Chondrocyte (in vitro differentiated cells): ENCODE data around the gene OSGEP. TPM values are rescaled to one million over a fixed set of nuclear protein-coding genes. Genes with fewer than 3 reads are reported as not detected.

Experiments
- DNase-seq: peaks from one replicate; pipeline ENCODE4 v3.0.0; 2021; ENCODE audit warnings: mixed read lengths, low spot score
- H3K27ac Mint-ChIP-seq: one replicate; pipeline ENCODE4 v1.8.0; 2021; ENCODE audit warnings: mild to moderate bottlenecking, moderate library complexity, mixed read lengths; ENCODE audit not compliant: unreplicated experiment
- H3K27me3 Mint-ChIP-seq: 2 replicates; pipeline ENCODE4 v1.8.0; 2021; ENCODE audit warnings: low read depth, mixed read lengths
- H3K36me3 Mint-ChIP-seq: 2 replicates; pipeline ENCODE4 v1.8.0; 2021; ENCODE audit warnings: low read depth, mixed read lengths
- H3K4me1 Mint-ChIP-seq: 2 replicates; pipeline ENCODE4 v1.8.0; 2021; ENCODE audit warnings: low read depth, mild to moderate bottlenecking, mixed read lengths
- H3K4me3 Mint-ChIP-seq: one replicate; pipeline ENCODE4 v1.8.0; 2021; ENCODE audit warnings: mild to moderate bottlenecking, moderate library complexity, mixed read lengths; ENCODE audit not compliant: unreplicated experiment
- H3K9me3 Mint-ChIP-seq: 2 replicates; pipeline ENCODE4 v1.8.0; 2021; ENCODE audit warnings: low read depth, mixed read lengths
- total RNA-seq: library from RNA; stranded (reverse); gene quantifications from 3 replicates; pipeline ENCODE4 v1.2.1, GENCODE V29; 2021
- TF ChIP-seq, protein P1 (sequence below): fragments of 200-600 bp; sonication (generic); IDR thresholded peaks from 2 replicates; pipeline ENCODE4 v1.5.0; 2021; ENCODE audit warnings: antibody characterized with exemption, mild to moderate bottlenecking, moderate library complexity

Gene OSGEP
- total RNA-seq, 1 donor from 2014 or later: 26.0 TPM

DNA sequence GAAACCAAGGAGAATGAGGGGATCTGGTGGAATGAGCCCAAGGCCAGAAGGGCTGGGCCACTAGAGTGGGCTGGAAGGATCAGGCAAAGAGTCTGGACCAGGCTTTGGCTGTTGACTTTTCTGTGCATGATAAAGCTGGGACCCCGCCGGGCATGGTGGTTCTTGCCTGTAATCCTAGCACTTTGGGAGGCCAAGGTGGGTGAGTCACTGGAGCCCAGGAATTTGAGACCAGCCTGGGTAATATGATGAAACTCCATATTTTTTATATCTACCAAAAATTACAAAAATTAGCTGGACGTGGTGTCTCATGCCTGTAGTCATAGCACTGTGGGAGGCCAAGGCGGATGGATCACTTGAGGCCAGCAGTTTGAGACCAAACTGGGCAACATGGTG, 18.3 kb downstream of the OSGEP start:
- Mint-ChIP-seq H3K27ac (peak overlapping the region; percentile 57), H3K4me3 (no peak overlapping the region), H3K27me3 (peaks cover 2% of the 10 kb centered on the region), H3K36me3 (no peaks in the 10 kb centered on the region), H3K4me1 (peaks cover 10% of the 10 kb centered on the region), H3K9me3 (no peaks in the 10 kb centered on the region)
- TF ChIP-seq, protein P1, sequence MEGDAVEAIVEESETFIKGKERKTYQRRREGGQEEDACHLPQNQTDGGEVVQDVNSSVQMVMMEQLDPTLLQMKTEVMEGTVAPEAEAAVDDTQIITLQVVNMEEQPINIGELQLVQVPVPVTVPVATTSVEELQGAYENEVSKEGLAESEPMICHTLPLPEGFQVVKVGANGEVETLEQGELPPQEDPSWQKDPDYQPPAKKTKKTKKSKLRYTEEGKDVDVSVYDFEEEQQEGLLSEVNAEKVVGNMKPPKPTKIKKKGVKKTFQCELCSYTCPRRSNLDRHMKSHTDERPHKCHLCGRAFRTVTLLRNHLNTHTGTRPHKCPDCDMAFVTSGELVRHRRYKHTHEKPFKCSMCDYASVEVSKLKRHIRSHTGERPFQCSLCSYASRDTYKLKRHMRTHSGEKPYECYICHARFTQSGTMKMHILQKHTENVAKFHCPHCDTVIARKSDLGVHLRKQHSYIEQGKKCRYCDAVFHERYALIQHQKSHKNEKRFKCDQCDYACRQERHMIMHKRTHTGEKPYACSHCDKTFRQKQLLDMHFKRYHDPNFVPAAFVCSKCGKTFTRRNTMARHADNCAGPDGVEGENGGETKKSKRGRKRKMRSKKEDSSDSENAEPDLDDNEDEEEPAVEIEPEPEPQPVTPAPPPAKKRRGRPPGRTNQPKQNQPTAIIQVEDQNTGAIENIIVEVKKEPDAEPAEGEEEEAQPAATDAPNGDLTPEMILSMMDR: no peak
- DNase-seq: no peak

DNA sequence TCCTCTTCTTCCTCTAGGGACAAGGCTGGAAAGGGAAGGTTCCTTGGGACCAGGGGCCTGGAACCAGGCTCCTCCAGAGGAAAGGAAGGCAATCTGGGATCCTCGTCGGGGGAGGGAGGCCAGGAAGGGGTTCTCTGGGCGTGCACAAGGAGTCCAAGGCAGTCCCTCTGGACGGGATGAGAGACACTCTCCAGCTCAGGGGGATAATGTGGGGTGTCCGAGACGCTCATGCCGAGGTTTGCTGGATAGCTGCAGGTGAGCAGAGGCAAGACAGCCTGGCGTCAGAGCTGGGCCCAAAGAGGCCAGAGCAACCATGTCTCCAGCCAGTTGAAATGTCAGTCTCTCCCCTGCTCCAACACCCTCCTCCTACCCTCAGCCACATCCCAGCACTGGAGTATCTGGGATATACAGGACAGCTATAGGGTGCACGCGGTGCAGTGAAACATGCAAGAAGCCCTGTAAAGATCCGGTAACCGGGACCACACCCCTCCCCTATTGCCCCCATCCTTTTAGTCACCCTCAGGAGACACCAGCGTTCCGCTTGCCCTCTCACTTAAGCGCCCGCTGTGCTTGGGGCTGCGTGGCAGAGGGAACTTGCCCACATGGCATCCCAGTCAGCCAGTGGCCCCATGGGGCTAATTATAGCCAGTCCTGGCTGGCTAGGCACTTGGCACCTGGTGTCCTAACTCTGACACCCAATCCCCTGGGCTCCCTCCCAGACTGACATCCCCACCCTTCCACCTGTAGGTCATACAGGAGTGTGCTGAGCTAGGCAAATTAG, 18.8 kb downstream of the OSGEP start, which contains the start of gene KLHL33:
KLHL33 (minus strand) TSS at position 585 of the 781 bp plus-strand sequence; CDS start at position 230, 355 bp downstream.
- no peak within 1 kb of the TSS for H3K4me3 Mint-ChIP-seq

DNA sequence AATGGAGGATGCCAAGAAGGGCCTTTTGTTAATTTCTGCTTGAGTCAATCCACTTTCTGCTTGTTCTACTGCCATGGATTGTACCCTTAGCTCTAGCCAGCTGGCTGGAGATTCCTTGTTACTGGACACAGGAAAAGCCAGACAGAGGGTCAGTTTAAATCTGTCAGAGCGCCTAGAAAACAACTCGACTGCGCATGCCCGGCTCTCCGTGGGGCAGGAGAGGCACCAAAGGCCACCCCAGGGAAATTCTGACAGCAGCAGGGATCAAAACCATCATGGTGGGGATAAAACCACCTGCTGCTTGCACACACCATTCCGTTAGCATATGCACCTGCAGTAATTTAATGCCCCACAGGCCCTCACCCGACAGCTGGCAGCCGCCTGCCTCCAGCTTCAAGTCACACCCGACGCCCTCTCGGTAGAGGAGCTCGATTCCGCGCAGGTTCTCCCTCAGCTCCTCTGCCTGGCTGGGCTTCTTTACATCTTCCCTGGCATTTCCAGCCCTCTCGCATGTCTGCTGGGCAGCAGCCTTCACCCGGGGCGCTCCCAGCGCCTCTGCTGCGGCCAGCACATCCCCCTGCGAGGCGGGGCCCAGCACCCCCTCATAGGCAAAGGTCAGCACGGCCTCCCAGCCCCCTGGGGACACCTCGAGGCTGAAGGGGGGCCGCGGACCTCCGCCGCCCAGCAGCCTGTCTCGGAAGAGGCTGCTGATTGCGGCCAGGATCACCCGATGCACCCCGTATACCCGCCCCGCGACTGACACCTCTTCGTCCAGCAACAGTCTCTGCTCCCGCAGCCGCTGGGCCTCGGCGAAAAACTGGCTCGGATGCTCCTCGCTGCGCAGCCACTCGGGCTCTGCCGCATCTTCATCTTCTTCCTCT, 19.7 kb downstream of the OSGEP start:
- H3K36me3 Mint-ChIP-seq: no peaks in the 10 kb centered on the region
- H3K27ac Mint-ChIP-seq: no peak overlapping the region
- no peaks in the 10 kb centered on the region for H3K9me3 Mint-ChIP-seq
- H3K4me3 Mint-ChIP-seq: no peak overlapping the region
- TF ChIP-seq, protein P1: no peak
- H3K4me1 Mint-ChIP-seq: peaks cover 10% of the 10 kb centered on the region
- peaks cover under 1% of the 10 kb centered on the region for H3K27me3 Mint-ChIP-seq
- DNase-seq: no peak

More for the DNA sequence above, 18.8 kb downstream of the OSGEP start, which contains the start of gene KLHL33:
- DNase-seq: no peak
- peak within 1 kb of the TSS; percentile 57 for H3K27ac Mint-ChIP-seq
- H3K9me3 Mint-ChIP-seq: no peaks in the 10 kb centered on the region
- peaks cover 10% of the 10 kb centered on the region for H3K4me1 Mint-ChIP-seq
- TF ChIP-seq, protein P1: no peak
- peaks cover 2% of the 10 kb centered on the region for H3K27me3 Mint-ChIP-seq
- no peaks in the 10 kb centered on the region for H3K36me3 Mint-ChIP-seq

DNA sequence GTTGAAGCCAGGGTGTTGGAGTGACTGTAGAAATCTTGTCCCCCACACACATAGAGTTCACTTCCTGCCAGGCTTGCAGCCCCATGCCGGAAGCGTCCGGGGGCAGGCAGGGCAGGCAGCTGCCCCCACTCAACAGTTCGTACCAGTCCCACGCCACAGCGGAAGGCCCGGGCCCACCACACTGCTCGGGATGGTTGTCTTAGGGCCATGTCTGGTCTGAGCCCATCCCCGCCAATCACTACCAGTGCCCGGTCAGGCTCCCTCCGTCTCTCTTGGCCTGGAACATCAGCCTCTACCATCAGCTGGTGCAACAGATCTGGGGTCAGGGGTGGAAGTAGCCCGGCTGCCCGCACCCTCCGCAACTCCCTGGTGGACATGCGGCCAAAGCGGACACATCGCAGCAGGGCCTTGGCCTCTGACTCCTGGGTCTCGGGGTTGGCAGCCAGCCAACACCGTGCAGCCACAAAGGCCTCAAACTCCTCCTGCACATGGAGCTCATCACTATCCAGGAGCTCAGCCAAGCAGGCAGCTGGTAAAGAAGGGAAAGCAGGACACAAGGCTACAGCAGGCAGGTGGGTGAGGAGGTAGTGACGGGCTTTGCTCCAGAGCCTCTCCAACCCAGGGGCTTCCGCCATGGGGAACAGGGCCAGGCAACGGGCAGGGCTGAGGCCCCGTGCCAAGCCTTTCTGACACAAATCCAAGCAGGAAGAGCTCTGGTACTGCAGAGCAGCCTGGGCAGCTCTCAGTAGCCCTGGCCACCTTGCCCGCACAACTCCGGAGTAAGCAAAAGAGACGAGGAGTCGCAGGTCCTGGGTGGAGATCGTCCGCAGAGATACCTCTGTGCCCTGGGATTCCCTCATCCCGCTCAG, 24.6 kb downstream of the OSGEP start:
- no peaks in the 10 kb centered on the region for H3K27me3 Mint-ChIP-seq
- H3K27ac Mint-ChIP-seq: no peak overlapping the region
- H3K4me1 Mint-ChIP-seq: peaks cover 7% of the 10 kb centered on the region
- TF ChIP-seq, protein P1: no peak
- DNase-seq: no peak
- no peak overlapping the region for H3K4me3 Mint-ChIP-seq
- H3K36me3 Mint-ChIP-seq: no peaks in the 10 kb centered on the region
- H3K9me3 Mint-ChIP-seq: no peaks in the 10 kb centered on the region
